ENCODE measurements around the gene PDZK1IP1.

The PDZK1IP1 gene, protein sequence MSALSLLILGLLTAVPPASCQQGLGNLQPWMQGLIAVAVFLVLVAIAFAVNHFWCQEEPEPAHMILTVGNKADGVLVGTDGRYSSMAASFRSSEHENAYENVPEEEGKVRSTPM

DNA sequence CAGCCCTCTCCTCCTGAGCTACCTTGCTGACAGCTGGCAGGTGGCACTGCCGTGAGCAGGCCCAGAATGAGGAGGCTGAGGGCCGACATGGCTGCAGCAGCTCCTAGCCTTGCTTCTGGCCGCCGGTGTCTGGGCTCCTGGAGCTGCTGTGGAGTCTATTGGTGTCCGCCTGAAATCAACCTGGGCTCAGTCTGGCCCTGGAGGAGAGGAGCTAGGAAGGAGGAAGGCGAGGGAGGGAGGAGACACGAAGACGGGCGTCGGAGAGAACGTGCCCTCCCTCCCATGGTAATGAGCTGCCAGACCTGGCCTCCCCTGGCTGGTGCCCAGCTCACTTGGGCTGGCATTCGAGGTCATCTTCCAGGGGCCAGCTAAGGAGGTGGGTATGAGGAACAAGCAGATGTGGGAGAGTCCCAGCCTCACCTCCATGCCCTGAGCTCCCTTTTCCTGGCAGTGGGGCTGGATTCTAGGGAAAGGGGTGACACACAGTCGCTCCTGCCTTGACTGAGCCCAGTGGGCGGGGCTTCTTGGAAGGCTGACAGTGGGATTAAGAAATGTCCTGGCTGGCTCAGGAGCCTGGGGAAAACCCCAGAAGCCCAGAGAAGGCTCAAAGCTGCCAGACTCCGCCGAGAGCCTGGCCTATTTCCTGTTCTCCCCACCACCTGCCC is at the start of gene PDZK1IP1:
Gene PDZK1IP1, minus strand, starts transcription at position 193 of the 665 bp plus-strand sequence. Its CDS starts 104 bp downstream, at position 89.
- no peak for DNase-seq (ENCODE audit: low spot score)

DNA sequence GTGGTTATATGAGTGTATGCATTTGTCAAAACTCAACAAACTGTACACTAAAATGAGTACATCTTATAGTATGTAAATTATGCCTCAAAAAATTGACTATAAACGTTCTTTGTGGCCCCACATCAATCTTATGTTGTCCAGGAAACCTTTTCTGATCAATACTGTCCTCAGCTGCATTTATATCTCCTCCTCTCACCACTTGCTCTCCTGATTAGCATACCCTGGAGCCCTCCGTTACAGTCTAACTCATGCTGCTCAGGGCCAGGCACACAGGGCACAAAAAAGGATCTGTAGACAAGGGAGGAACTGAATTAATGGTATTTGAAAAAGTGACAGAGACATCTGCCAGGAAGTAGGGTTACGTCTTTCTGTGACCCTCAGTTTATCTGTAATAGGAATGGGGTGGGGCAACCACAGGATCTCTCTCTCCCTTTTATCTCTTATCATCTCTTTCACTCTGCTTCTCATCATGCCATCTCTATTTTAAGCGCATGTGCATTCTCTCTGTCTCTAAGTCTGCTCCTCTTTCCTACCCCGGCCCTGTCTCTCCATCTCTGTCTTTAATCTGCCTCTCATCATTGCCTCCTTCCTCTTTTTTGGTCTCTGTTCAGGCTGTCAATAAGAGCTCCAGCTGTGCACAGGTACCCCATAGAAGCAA is 49.2 kb upstream of the PDZK1IP1 start:
- DNase-seq (ENCODE audit: low spot score): no peak

DNA sequence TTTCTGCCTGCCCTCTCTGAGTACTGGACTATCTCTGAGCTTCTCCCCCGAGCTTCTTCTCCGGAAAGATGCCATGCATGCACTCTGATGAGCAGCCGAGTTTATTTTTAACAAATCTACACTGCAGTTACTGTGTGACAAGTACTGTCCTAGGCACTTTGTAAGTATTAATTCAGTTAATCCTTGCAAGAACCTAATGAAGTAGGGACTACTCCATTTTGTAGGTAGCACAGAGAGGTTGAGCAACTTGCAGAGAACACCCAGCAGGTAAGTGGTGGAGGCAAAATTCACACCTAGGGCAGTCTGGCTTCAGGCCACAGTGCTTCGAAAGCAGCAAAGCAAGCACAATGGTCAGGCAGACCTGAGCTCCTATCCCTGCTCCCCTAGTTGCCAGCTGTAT is 46.0 kb upstream of the PDZK1IP1 start:
- no peak for DNase-seq (ENCODE audit: low spot score)

GRCh38 chr1:47235241-47235681 is 45.4 kb upstream of the PDZK1IP1 start:
- no peak for DNase-seq (ENCODE audit: low spot score)

DNA sequence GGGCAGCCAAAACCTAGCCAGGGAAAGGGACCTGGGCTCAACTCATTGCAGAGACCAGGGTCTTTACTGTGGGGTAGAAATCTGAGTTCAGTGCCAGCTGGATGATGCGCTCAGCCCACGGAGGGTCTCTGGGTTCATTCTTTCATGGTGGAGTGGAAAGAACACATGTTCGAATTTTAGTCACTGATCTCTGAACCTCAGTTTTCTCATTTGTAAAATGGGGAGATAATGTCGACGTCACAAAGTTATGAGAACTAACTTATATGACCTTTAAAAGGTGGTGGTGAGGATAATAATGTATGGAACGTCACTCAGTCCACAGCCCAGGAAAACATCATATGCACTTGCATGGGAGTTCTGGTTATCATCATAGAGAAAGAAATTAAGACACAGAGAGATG is 43.4 kb upstream of the PDZK1IP1 start:
- no peak for DNase-seq (ENCODE audit: low spot score)

DNA sequence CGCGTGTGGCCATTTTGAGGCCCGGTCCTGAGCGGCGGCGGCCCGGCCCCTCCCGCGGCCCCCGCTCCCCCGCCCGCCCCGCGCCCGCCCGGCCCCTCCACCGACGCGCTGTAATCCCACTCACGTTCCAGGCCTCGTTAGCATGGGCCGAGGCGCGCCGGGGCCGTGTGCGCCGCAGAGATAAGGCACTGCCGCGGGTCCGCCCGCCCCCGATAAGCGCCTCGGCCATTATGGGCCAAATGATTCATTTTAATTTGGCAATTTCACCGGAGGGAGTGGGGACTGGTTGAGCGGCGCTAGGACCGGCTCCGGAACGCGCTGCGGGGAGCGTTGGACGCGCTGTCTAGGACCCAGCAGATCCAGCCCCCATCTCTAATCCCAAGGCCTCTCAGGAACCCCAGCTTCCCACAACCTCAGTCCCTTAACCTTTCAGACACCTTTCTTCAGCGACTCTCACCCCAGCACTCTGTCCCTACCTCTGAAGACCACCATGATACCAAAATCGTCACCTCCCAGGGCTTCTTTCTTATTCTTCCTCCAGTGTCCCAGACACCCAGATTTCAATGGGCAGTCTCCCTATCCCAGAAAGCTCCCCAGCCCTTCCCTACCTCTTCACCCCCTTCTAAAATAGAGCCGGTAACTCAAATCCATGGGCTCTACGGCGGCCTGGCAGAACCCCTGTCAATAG is 42.5 kb upstream of the PDZK1IP1 start, which contains the start of gene TAL1:
Gene TAL1, minus strand, starts transcription at position 39 of the 688 bp plus-strand sequence. CDS start 6,337 bp downstream, outside the sequence.
- no peak for DNase-seq (ENCODE audit: low spot score)

GRCh38 chr1:47231301-47232186 is 41.7 kb upstream of the PDZK1IP1 start:
- DNase-seq (ENCODE audit: low spot score): no peak

DNA sequence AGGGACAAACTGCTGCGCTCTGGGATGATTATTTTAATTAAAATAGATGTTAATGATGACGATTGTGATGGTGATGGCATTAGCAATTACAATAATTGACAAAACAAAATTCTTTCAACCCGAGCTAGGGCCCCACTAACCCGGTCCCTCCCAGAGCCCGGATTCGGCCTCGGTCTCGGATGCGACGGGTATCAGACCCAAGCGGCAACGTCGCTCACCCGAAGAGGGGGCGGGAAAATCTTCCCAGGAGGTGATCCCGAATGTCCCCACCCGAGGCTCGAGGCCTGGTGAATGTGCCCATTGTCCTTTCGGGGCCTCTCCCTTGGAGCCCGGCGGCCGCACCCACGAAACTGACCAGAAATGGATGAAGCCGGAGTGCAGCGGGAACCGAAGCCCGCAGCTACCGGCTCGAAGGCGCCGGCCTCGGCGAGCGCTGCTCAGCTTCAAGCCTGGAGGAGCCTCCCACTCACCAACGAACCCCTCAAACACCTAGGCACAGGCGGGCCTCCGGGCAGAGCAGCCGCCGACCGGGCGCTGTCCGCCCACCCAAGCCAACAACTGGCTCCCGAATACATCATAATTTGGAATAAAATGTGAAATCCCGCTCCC is 41.0 kb upstream of the PDZK1IP1 start:
- DNase-seq (ENCODE audit: low spot score): no peak

DNA sequence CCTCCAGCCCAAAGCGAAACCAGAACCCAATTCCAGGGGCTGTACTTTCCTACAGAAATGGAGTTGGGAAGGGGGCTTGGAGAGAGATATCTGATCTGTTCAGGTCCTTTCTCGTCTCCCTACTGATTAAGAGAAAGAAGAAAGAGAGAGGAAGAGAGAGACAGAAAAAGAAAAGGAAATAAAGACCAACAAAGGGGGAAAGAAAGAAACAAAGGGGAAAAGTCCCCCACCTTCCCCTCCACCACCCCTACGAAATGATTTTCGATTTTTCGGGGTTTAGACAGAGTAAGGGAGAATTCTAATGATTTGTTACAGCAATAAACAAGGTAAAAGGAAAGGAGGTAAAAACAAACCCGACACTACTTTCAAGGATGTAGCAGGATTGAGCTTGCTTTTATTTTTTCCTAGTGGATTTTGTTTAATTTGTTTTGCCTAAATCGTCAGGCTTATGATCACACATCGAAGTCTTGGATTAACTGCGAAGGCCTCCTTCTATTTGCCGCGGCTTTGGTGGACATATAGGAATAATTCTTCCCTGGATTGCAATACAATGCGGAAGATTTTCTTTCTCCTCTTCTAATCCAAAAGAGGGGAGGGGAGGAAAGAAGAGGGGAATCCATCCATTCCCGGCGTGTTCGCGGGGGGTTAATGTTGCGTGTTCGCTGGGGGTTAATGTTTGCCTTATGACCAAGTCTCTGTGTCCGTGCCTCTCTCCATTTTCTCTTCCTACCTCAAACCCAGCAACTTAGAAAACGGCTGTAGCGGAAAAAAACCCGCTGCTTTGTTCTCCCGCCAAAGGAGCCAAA is 40.3 kb upstream of the PDZK1IP1 start:
- DNase-seq (ENCODE audit: low spot score): no peak

GRCh38 chr1:47229031-47229885 is 39.4 kb upstream of the PDZK1IP1 start:
- no peak for DNase-seq (ENCODE audit: low spot score)

GRCh38 chr1:47228644-47229030 is 38.8 kb upstream of the PDZK1IP1 start:
- no peak for DNase-seq (ENCODE audit: low spot score)

GRCh38 chr1:47227341-47228232 is 37.8 kb upstream of the PDZK1IP1 start:
- DNase-seq (ENCODE audit: low spot score): no peak

GRCh38 chr1:47226839-47227215 is 37.0 kb upstream of the PDZK1IP1 start:
- DNase-seq (ENCODE audit: low spot score): no peak

GRCh38 chr1:47226121-47226838 is 36.4 kb upstream of the PDZK1IP1 start:
- DNase-seq (ENCODE audit: low spot score): no peak

- no peak for DNase-seq (ENCODE audit: low spot score)
Observed at GRCh38 chr1:47225430-47226100, 35.7 kb upstream of the PDZK1IP1 start.

DNA sequence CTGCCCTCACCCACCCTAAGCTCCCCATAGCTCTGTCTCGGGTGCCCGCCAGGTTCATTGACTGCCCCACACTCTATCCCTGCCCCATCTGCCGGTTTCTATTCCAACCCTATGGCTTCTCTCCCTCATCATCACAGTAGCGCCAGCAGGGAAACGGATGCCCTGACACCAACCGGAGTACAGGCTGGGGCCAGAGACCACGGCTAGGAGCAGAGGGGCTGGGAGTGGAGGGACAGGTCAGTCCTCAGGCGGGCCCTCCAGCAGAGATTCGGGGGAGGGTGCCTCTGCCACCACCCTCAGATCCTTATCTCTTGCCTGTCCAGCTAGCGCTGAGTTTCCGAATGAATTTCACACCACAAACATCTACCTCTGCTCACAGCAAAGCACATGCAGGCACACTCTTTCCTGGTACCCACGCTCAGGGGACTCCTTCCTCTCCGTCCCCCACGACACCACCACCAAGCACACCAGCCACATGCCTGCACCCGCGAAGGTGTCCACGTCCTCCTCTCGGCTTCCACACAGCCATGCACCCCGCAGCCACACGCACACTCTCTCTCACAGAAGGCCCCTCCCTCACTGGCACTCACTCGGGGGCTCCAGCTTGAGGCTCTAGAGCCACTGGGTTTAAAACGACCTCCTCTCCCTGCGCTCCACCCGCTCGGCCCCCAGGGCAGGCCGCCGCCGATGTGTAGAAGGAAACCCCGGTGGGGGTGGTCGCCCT is 35.0 kb upstream of the PDZK1IP1 start:
- DNase-seq (ENCODE audit: low spot score): no peak

Measured in CD4-positive, alpha-beta T cell treated with Interleukin-6 at 100 ng/mL for 8 hours (primary cell).